Gastrocnemius medialis (tissue), 4 donors: ENCODE measurements around the gene C3orf33. TPM values are rescaled to one million over a fixed set of nuclear protein-coding genes. Genes with fewer than 3 reads are reported as not detected.

Source experiments
- ATAC-seq, 2 donors: fragments of 150-250 bp; one replicate each; pipeline ENCODE4 v1.9.1; 2016
- DNase-seq, 2 donors: peaks; one replicate each; pipeline ENCODE4 v3.0.0-alpha.2; 2019
- H3K27ac ChIP-seq, 4 donors: fragments of 200-600 bp; sonication (generic); 1 replicate in 1 of 4; 2 replicates in 3 of 4; pipeline ENCODE4 v1.5.1; 2016 to 2018; ENCODE audit warnings: mild to moderate bottlenecking in 2 of 4, moderate library complexity in 1 of 4
- H3K27me3 ChIP-seq, 3 donors: fragments of 200-600 bp; sonication (generic) in 2 of 3; 1 replicate in 1 of 3; 2 replicates in 2 of 3; pipeline versions ENCODE4 v1.5.1 to v1.6.0; 2016 to 2019; ENCODE audit warnings: mild to moderate bottlenecking in 1 of 3, moderate library complexity in 1 of 3
- H3K36me3 ChIP-seq, 2 donors: fragments of 200-600 bp; sonication (generic) in 1 of 2; one replicate each; pipeline ENCODE4 v1.5.1; 2017 to 2018
- H3K4me1 ChIP-seq, 2 donors: fragments of 200-600 bp; sonication (generic) in 1 of 2; one replicate each; pipeline ENCODE4 v1.5.1; 2016 to 2017; ENCODE audit warnings: mild to moderate bottlenecking in 2 of 2
- H3K4me3 ChIP-seq, 4 donors: fragments of 200-600 bp; sonication (generic) in 3 of 4; 1 replicate in 1 of 4; 2 replicates in 3 of 4; pipeline ENCODE4 v1.5.1; 2016 to 2019; ENCODE audit warnings: mild to moderate bottlenecking in 2 of 4
- H3K9me3 ChIP-seq, 3 donors: fragments of 200-600 bp; sonication (generic) in 2 of 3; 1 replicate in 1 of 3; 2 replicates in 2 of 3; pipeline ENCODE4 v1.5.1; 2016 to 2019
- CTCF ChIP-seq, 5 experiments: fragments of 450-650 bp in 3 of 5; fragments of 200-600 bp in 2 of 5; sonication (generic) in 2 of 5; IDR thresholded peaks in 4 of 5; conservative IDR thresholded peaks in 1 of 5; 1 replicate in 4 of 5; 2 replicates in 1 of 5; pipeline ENCODE4 v1.5.1; 2016 to 2019; ENCODE audit warnings: antibody characterized with exemption in 5 of 5, mild to moderate bottlenecking in 3 of 5, moderate library complexity in 3 of 5
- POLR2A ChIP-seq, 2 donors: fragments of 450-650 bp; IDR thresholded peaks; one replicate each; pipeline ENCODE4 v1.6.1; 2017; ENCODE audit warnings: antibody characterized with exemption in 2 of 2, mild to moderate bottlenecking in 2 of 2, moderate library complexity in 2 of 2
- in situ Hi-C, 4 donors: fragments of 200-750 bp; cut with MboI; loops; one replicate each; pipeline versions ENCODE4 v1.15.0 to v1.8.0; 2017; ENCODE audit warnings: low sequenced_read_pairs in 4 of 4
- intact Hi-C: fragments of 100-400 bp; cut with DNase I; formaldehyde crosslinking; loops from one replicate; pipeline ENCODE4 v1.15.1; 2023; ENCODE audit warnings: low total_unique reads
- total RNA-seq, 4 donors: library from RNA; depleted of rRNA; stranded (reverse); fragments of >200 nt; gene quantifications; one replicate each; pipeline versions ENCODE4 v1.1.0 to v1.2.3, GENCODE V29; 2016

Gene C3orf33
- total RNA-seq, 4 donors from 2014 or later, result 1.4 to 6.1 (median 3.9) TPM

GRCh38 chr3:155791190-155791589 is 14.9 kb downstream of the C3orf33 start:
- Histone ChIP-seq H3K27me3 (no peaks in the 10 kb centered on the region), H3K9me3 (no peaks in the 10 kb centered on the region), H3K36me3 (peaks cover 2 to 4% of the 10 kb centered on the region in 2 donors), H3K4me3 (no peak overlapping the region), H3K27ac (no peak overlapping the region), H3K4me1 (no peaks in the 10 kb centered on the region)
- no peak for ATAC-seq
- TF ChIP-seq CTCF (IDR thresholded peaks at IDR 0.05 in 4 of 5, conservative IDR thresholded peaks at IDR 0.05 in 1 of 5) (no peak), POLR2A (IDR thresholded peaks at IDR 0.05) (no peak)
- DNase-seq, result no peak
- in situ Hi-C loops, result no loop called here
- intact Hi-C loops, result no loop called here

DNA sequence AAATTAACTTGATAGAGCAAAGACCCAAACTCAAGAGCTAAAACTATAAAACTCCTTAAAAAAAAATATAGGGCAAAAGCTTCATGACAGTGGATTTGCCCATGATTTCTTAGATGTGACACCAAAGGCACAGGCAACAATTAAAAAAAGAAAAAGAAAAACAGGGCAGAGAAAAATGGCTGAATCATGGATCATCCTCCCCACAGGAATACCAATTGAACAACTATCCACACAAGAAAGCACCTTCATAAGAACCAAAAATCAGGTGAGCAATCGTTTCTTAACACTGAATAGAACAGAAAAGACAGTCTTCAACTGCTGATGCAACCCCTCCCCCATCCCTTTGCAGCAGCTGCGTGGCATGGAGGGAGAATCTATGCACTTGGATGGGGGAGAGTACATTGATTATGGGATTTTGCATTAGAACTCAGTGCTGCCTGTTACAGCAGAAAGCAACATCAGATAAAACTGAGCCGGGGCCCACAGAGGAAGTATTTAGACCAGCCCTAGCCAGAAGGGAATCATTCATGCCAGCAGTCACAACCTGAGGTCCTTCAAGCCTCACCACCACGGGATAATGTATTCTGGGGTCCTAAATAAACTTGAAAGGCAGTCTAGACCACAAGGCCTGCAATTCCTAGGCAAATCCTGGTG is 15.7 kb downstream of the C3orf33 start:
- no peaks in the 10 kb centered on the region for H3K27me3 ChIP-seq
- peaks cover 0 to 5% of the 10 kb centered on the region in 2 donors for H3K4me1 ChIP-seq
- H3K9me3 ChIP-seq, result no peaks in the 10 kb centered on the region
- no peak for ATAC-seq
- DNase-seq, result no peak
- intact Hi-C loops, result no loop called here
- H3K27ac ChIP-seq, result no peak overlapping the region
- H3K36me3 ChIP-seq, result peaks cover 0 to 4% of the 10 kb centered on the region in 2 donors
- in situ Hi-C loops, result no loop called here
- no peak overlapping the region for H3K4me3 ChIP-seq
- TF ChIP-seq POLR2A (IDR thresholded peaks at IDR 0.05) (no peak), CTCF (IDR thresholded peaks at IDR 0.05 in 4 of 5, conservative IDR thresholded peaks at IDR 0.05 in 1 of 5) (no peak)

DNA sequence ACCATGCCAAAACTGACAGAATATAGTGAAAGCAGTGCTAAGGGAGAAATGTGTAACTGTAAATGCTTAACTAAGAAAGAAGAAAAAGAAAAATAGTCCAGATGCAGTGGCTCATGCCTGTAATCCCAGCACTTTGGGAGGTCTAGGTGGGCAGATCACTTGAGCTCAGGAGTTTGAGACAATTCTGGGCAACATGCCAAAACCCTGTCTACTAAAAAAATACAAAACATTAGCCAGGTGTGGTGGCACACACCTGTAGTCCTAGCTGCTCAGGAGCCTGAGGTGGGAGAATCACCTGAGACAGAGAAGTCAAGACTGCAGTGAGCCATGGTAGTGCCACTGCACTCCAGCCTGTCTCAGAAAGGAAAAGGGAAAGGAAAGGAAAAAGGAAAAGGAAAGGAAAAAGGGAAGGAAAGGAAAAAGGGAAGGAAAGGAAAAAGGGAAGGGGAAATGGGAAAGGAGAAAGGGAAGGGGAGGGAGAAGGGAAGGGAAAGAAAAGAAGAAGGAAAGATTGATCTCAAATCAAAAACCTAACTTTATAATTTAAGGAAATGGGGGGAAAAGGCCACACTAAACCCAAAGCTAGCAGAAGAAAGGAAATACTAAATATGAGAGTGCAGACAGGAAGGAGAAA is 20.3 kb downstream of the C3orf33 start:
- DNase-seq (no peak), ATAC-seq (no peak)
- in situ Hi-C loops (no loop called here), intact Hi-C loops (no loop called here)
- Histone ChIP-seq H3K27me3 (no peaks in the 10 kb centered on the region), H3K27ac (no peak overlapping the region), H3K4me3 (no peak overlapping the region), H3K4me1 (peaks cover 0 to 8% of the 10 kb centered on the region in 2 donors), H3K36me3 (peaks cover 0 to 2% of the 10 kb centered on the region in 2 donors), H3K9me3 (no peaks in the 10 kb centered on the region)
- TF ChIP-seq CTCF (IDR thresholded peaks at IDR 0.05 in 4 of 5, conservative IDR thresholded peaks at IDR 0.05 in 1 of 5) (no peak), POLR2A (IDR thresholded peaks at IDR 0.05) (no peak)

DNA sequence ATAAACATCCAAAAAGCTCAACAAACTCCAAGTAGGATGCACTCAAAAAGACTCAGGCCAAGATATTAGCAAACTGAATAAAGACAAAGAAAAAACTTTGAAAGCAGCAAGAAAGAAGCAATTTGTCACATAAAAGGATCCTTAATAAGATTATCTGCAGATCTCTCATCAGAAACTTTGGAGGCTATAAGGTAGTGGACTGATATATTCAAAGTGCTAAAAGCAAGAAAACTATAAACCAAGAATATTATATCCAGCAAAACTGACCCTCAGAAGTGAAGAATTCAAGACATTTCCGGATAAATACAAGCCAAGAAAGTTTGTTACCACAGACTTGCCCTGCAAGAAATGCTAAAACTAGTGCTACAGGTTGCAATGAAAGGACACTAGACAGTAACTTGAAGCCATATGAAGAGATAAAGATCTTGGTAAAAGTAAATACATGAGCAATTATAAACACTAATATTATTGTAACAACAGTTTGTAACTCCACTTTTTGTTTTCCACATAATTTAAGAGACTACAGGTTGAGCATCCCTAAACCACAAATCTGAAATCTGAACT is 23.6 kb downstream of the C3orf33 start:
- Histone ChIP-seq H3K4me3 (no peak overlapping the region), H3K36me3 (no peaks in the 10 kb centered on the region), H3K27me3 (no peaks in the 10 kb centered on the region), H3K9me3 (no peaks in the 10 kb centered on the region), H3K27ac (no peak overlapping the region), H3K4me1 (peaks cover 0 to 8% of the 10 kb centered on the region in 2 donors)
- TF ChIP-seq POLR2A (IDR thresholded peaks at IDR 0.05), result no peak
- no peak for TF ChIP-seq CTCF (IDR thresholded peaks at IDR 0.05 in 4 of 5, conservative IDR thresholded peaks at IDR 0.05 in 1 of 5)
- DNase-seq, result no peak
- in situ Hi-C loops, result no loop called here
- intact Hi-C loops, result no loop called here
- no peak for ATAC-seq
